ENCODE measurements around the gene DMRTA2.

Gene DMRTA2

GRCh38 chr1:50430010-50430405, 6.8 kb upstream of the DMRTA2 start:
- H3K4me3 Mint-ChIP-seq: no peak overlapping the region
- H3K27me3 Mint-ChIP-seq (ENCODE audit: low read depth): peaks cover 92% of the 10 kb centered on the region
- H3K4me1 Mint-ChIP-seq: peaks cover 11% of the 10 kb centered on the region
- H3K36me3 Mint-ChIP-seq (ENCODE audit: low read depth): no peaks in the 10 kb centered on the region
- H3K9me3 Mint-ChIP-seq: no peaks in the 10 kb centered on the region
- no peak overlapping the region for H3K27ac Mint-ChIP-seq
- TF ChIP-seq CTCF (IDR thresholded peaks at IDR 0.05; ENCODE audit: unreplicated experiment in 3 of 3): no peak

GRCh38 chr1:50427818-50428779, 4.9 kb upstream of the DMRTA2 start:
- H3K27me3 Mint-ChIP-seq (ENCODE audit: low read depth): peaks cover 100% of the 10 kb centered on the region
- H3K9me3 Mint-ChIP-seq: peaks cover 2% of the 10 kb centered on the region
- H3K4me1 Mint-ChIP-seq: peaks cover 26% of the 10 kb centered on the region
- TF ChIP-seq CTCF (IDR thresholded peaks at IDR 0.05; ENCODE audit: unreplicated experiment in 3 of 3): no peak
- H3K36me3 Mint-ChIP-seq (ENCODE audit: low read depth): no peaks in the 10 kb centered on the region
- no peak overlapping the region for H3K27ac Mint-ChIP-seq
- no peak overlapping the region for H3K4me3 Mint-ChIP-seq

GRCh38 chr1:50427086-50427817, 4.0 kb upstream of the DMRTA2 start:
- Mint-ChIP-seq H3K4me3 (peak overlapping the region in 2 of 3 experiments; percentile 5 to 46), H3K9me3 (peaks cover 2% of the 10 kb centered on the region), H3K36me3 (ENCODE audit: low read depth) (no peaks in the 10 kb centered on the region), H3K4me1 (peaks cover 35% of the 10 kb centered on the region), H3K27me3 (ENCODE audit: low read depth) (peaks cover 100% of the 10 kb centered on the region), H3K27ac (no peak overlapping the region)
- no peak for TF ChIP-seq CTCF (IDR thresholded peaks at IDR 0.05; ENCODE audit: unreplicated experiment in 3 of 3)

- H3K9me3 Mint-ChIP-seq: peaks cover 2% of the 10 kb centered on the region
- no peak overlapping the region for H3K27ac Mint-ChIP-seq
These were observed 3.5 kb upstream of the DMRTA2 start for GRCh38 chr1:50426702-50427085.

GRCh38 chr1:50426108-50426700, 3.0 kb upstream of the DMRTA2 start:
- no peaks in the 10 kb centered on the region for H3K36me3 Mint-ChIP-seq (ENCODE audit: low read depth)

More at GRCh38 chr1:50426702-50427085, 3.5 kb upstream of the DMRTA2 start:
- H3K36me3 Mint-ChIP-seq (ENCODE audit: low read depth): no peaks in the 10 kb centered on the region
- TF ChIP-seq CTCF (IDR thresholded peaks at IDR 0.05; ENCODE audit: unreplicated experiment in 3 of 3): no peak
- H3K4me3 Mint-ChIP-seq: no peak overlapping the region
- peaks cover 100% of the 10 kb centered on the region for H3K27me3 Mint-ChIP-seq (ENCODE audit: low read depth)
- peaks cover 40% of the 10 kb centered on the region for H3K4me1 Mint-ChIP-seq

More at GRCh38 chr1:50426108-50426700, 3.0 kb upstream of the DMRTA2 start:
- H3K4me3 Mint-ChIP-seq: no peak overlapping the region
- peaks cover 100% of the 10 kb centered on the region for H3K27me3 Mint-ChIP-seq (ENCODE audit: low read depth)
- no peak for TF ChIP-seq CTCF (IDR thresholded peaks at IDR 0.05; ENCODE audit: unreplicated experiment in 3 of 3)
- H3K27ac Mint-ChIP-seq: no peak overlapping the region
- H3K9me3 Mint-ChIP-seq: peaks cover 2% of the 10 kb centered on the region
- H3K4me1 Mint-ChIP-seq: peaks cover 43% of the 10 kb centered on the region
